EL (cell line): ENCODE data around the gene FAM81A.
"Not testable (repeated sequence)": the region's sequence is repeated elsewhere in the genome, so short reads cannot be mapped to it uniquely, and the experiment has no call there.

Experiments
- DNase-seq: peaks from one replicate; pipeline ENCODE4 v3.0.0-alpha.2; 2016

Gene FAM81A

GRCh38 chr15:59432389-59432788 is 5.6 kb upstream of the FAM81A start:
- DNase-seq = no peak

- DNase-seq = no peak
Measured at GRCh38 chr15:59434481-59434880, 3.5 kb upstream of the FAM81A start.

DNA sequence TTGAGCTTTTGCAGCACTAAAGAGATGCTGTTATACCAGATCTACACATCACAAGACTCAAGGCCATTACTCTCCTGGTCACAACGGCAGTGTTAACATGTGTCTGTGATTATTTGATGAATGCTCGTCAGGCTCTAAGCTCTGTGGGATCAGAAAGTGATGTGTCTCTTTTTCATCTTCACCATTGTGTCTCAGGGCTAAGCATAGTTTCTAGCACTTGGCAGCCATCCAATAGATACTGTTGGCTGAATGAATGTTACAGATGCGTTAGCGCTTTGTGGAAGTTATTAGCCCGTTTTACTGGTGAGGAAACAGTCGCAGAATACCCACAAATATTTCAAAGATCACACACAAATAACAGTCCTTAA is 1.2 kb upstream of the FAM81A start:
- DNase-seq = no peak

DNA sequence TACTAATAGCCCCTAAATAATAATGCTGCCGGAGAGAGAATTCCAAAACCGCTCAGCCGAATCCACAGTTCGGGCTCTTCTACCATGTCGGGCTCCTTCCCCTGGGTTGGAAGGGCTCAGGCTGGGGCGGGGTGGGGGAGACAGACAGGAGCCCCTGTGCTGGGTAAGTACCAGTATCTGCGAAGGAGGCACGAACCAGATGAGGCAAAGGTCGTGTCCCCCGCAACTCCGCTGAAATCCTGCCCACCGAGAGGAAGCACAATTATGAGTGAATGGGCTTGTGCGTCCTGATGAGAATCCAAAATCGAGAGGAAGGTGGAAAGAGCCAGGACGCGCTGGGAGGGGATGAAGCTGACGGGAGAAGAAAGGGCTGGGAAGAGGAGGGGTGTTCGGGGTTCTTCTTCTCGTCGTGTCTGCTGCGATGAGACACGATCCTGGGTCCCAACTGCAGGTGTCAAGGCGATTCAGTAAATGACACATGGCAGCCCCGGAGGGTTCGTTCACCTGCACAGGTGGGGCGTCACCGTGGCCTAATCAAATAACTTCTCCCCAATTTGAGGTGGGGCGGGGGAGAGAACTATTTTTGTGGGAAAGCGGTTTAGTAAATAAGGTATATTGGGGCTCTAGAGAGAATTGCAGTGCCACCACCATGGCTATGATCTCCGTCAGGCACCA is 707 bp upstream of the FAM81A start:
- no peak for DNase-seq

- DNase-seq = no peak
Measured at GRCh38 chr15:59438625-59439290, 772 bp downstream of the FAM81A start.

GRCh38 chr15:59439576-59439975 is 1.6 kb downstream of the FAM81A start:
- no peak for DNase-seq

DNA sequence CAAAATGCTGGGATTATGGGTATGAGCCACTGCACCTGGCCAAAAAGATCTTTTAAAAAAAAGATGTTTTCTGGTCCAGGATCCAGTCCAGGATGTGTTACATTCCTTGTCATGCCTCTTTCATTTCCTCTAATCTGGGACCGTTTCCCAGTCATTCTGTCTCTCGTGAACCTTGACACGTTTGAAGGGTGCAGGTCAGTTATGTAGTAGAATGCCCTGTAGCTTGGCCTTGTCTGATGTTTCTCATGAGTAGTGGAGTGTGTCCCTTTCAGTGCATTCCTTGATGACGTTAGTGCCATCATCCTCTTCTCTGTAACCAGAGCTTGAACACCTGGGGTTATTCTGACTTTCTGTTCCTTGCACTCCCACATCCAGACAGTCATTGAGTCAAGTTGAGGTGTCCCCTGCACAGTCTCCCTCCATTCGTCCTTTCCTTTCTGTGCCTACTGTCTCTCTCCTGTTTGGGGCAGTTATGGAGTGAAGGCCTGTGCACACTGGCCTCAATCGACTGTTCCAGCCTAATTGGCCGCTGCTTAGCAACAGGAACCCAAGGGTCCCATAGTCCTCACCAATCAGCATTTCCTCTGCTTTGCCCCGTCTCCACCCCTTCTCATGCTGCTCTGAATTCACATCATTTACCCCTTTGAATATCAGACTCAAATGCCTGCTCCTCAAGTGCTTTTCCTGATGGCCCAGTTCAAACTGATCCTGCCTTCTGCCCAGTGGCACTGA is 5.5 kb downstream of the FAM81A start:
- no peak for DNase-seq

DNA sequence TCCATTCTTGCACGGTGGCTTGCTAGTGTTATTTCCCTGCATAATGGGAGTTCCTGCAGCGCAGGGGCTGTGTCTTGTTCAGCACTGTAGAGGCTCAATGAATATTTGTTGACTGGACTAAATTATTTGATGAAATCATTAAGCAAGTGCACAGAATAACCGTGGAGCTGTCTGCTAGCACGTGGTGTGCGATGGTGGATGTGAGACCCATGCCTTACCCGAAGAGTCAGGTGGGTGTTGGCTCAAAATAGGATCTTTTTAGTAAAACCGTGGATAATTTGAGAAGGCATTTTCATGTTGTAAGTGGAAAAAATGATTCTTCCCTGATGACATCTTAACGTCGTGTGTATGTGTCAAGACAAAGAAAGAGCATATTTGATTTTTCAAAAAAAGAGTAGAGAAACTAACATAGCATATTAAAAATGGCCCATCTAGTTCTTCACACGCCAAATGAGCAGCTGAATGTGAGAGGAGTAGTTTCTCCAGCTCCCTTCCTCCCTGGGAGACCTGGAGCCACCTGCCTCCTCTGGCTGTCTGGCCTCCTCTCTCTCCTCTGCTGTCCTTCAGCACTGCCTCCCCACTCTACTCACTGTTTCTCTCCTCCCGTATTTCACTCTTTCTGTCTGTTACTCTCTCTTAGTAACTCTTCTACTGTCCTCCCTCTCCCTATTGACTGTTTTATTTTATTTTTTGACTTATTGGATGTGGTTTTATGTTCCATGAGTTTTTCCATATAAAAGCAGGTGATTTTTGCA is 6.3 kb downstream of the FAM81A start:
- no peak for DNase-seq

DNA sequence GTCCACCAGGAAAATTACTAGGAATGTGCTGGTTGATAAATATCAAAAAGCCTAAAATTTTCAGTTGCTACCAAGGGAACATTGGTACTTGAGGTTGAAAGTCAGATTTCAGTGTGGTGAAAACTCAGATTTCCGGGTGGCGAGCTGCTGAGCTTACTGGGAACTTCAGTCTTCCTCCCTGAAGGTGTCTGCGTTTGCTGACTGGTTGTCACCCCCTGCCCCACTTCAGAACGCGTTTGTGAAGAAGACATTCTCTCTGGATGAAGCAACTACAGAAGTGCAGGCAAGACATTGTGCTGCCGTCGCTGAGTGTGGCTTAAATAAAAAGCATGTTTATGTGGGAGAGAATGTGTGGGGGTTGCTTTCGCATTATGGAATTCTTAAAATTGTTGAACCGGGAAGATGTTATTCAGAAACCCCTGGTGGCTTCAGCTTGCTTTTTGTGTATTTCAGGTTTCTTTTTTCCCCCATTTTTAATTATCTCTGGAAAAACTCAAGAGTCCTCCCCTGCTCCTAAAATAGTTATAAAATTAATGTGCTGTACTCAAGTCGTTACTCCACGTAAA is 7.1 kb downstream of the FAM81A start:
- DNase-seq = no peak

DNA sequence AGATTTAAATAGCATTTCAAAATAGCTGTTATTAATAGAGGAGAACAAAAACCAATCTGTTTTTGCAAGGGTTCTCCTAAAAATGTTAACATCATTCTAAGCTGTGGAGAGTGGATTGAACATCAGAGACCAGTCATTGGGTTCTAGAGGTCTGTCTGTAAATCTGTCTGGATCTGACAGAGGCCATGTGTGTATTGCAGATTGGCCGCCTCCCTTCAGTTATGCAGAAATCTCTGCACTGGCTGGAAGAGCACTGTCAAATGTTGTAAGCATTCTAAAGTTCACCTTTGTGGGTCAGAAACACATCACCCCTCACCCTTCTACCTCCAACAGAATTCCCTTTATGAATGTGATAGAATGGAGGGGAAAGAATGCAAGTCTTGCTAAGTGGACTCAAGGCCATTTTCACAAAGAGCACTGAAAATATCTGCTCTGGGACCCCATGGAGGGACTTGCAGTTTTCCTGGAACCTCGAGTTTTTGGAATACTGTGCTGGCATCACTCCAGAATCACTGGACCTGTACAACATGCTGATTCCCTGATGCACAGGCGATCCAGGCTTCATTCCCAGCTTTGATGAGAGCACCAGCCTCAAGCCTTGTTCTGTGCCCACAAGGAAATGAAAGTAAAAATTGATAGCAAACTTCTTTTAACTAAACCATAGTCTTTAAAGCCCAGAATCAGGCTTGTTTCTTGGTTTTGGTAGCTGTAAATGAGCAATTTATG is 8.4 kb downstream of the FAM81A start:
- DNase-seq = no peak

DNA sequence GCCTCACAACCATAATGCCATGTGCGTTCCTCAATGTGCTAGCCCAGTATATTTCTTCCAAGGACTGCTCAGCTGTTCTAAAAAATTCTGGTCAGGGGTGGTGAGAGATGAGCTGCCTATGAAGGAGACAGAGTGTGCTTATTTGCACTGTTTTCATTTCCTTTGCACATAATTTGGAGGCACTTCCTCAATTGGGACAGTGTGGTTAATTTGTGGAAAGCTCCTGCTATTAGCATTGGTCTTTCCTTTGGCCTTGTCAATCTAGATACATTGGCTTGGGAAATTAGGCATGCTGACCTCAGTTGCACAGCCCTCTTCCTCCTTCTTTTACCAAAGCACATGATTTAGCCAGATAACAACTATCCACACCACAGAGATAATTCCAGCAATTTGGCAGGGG is 9.4 kb downstream of the FAM81A start:
- no peak for DNase-seq

- DNase-seq = no peak
Measured at GRCh38 chr15:59448871-59449270, 10.9 kb downstream of the FAM81A start.

DNA sequence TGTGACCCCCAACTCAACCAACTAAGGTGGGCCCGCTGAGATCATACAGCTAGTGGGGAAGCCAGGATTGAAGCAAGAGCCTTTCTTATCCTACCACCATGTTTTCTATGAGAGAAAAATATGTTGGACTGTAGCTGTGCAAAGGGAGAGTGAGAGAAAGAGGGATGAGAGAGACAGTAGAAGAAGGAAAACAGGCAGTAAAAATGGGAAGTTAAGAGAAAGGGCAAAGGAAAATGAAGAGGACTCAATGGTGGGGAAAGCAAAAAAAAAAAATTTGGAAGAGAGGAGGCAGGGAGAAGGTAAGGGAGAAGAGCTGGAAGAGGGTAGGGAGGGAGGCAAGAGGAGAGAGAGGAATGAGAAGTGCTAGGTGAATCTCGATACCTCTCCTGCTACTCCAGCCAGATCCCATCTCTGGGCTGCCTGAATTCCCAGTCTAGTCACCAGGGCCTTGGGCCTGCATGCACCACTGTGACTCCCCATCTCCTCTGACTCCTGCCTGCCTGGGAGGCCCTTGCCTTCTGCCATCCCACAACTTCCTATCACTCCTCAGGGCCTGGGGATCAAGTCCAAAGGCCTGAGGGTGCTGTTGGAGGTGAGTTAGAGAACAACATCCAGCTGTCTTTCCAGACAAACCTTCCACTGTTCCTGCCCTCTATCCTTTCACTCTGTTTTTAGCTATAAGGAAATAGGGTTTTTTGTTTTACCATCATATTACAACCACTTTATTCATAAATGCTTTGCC is 15.7 kb downstream of the FAM81A start:
- no peak for DNase-seq

GRCh38 chr15:59456114-59456513 is 18.1 kb downstream of the FAM81A start:
- no peak for DNase-seq

DNA sequence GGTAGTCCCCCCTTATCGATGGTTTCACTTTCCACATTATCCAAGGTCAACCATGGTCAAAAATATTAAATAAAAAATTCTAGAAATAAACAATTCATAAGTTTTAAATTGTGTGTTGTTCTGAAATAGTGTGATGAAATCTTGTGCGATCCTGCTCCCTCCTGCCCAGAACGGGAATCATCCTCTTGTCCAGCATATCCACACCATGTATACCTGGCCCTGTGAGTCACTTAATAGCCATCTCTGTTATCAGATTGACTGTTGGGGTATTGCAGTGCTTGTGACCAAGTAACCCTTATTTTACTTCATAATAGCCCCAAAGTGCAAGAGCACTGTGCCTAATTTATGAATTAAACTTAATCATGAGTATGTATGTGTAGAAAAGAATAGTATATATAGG is 19.1 kb downstream of the FAM81A start:
- no peak for DNase-seq

GRCh38 chr15:59461521-59461920 is 23.5 kb downstream of the FAM81A start:
- DNase-seq = no peak

- DNase-seq = no peak
Measured at GRCh38 chr15:59473226-59473625, 35.2 kb downstream of the FAM81A start.

GRCh38 chr15:59475161-59475560 is 37.2 kb downstream of the FAM81A start:
- DNase-seq = not testable (repeated sequence)

DNA sequence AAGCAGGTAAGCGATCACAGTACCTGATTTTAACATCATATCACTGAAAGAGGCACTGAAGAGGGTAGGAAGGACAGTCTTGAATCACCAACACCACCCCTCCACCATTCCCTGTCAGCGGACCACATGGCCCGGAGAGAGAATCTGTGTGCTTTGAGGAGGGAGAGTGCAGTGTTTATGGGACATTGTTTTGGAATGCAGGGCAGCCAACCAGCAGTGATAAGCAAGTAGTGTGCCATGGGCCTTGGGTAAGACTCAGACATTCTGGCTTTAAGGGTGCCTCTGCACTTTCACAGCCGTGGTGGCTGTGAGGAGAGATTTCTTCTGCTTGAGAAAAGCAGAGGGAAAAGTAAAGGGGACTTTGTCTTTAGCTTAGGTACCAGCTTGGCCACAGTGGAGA is 46.4 kb downstream of the FAM81A start:
- DNase-seq = no peak

DNA sequence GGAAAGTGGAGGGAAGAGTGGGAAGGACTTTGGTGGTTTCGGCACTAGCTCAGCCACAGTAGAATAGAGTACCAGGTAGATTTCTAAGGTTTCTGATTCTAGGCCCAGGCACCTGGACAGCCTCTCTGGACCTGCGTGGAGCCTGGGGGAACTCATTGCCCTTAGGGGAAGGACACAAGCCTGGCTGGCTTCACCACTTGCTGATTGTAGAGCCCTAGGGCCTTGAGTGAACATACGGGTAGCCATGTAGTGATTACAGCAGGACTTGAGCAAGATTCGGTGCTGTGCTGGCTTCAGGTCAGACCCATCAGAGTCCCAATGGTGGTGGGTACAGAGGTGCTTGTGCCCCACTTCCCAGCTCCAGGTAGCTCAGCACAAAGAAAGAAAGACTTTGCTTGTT is 47.0 kb downstream of the FAM81A start:
- no peak for DNase-seq

DNA sequence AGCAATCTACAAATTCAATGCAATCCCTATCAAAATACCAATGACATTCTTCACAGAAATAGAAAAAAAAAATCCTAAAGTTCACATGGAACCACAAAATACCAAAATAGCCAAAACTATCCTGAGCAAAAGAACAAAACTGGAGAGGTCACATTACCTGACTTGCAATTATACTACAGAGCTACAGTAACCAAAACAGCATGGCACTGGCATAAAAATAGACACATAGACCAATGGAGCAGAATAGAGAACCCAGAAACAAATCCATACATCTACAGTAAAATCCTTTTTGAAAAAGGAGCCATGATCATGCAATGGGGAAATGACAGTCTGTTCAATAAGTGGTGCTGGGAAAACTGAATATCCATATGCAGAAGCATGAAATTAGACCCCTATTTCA is 51.5 kb downstream of the FAM81A start:
- DNase-seq = not testable (repeated sequence)

DNA sequence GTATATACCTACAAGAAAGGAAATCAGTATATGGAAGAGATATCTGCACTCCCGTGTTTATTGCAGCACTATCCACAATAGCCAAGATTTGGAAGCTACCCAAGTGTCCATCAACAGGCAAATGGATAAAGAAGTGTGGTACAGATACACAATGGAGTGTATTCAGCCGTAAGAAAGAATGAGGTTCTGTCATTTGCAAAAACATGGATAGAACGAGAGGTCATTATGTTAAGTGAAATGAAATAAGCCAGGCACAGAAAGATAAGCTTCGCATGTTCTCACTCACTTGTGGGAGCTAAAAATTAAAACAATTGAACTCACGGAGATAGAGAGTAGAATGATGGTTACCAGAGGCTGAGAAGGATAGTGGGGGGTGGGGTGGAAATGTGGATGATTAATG is 53.1 kb downstream of the FAM81A start:
- no peak for DNase-seq
